Measurements from ENCODE around the gene ITM2C.

Gene ITM2C

DNA sequence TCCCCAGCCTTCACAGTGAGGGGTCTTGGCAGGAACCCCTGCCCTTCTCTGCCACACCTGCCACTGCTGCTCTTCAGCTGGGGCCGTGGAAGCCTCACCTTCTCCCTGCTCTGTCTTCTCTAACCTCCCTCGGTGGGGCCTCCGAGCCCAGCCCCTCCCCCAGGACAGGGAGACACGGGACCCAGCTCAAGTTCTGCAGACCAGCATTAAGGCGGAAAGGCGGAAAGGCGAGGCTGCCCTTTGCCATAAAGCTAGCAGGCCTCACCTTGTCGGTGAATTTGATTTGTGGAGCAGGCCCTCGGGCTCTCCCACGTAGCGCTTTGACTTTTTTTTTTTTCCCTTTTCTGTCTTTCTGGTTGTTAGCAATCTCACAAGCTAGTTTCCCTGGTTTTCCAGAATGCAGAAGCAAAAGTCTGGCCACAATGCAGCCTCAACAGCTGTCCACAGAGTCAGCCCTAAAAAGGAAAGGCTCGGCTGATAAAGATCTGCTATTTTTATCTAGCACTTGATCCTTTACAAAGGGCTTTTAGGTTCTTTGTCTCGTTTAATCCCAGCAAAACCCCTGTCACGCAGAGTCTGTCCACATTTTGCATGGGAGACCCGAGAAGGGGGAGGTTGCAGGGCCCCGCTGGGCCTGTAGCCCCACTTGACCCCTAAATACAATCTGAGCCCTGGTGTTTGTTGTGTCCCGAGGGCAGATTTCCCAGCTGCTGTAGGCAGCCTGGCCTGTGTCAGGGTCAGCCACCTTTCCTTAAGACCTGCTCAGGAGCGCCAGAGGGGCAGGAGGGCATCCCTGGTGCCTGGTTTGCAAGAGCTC is 6.0 kb downstream of the ITM2C start:
- in situ Hi-C loops (cut with HindIII; ENCODE audit: low pct_ligation_motif_present, low pct_unique_long_range_greater_than_20kb, low sequenced_read_pairs), result no loop called here
- DNase-seq, result no peak

- DNase-seq, result no peak
- in situ Hi-C loops (cut with HindIII; ENCODE audit: low pct_ligation_motif_present, low pct_unique_long_range_greater_than_20kb, low sequenced_read_pairs), result no loop called here
These were observed 6.8 kb downstream of the ITM2C start for GRCh38 chr2:230871361-230872150.

GRCh38 chr2:230872151-230872967 is 7.6 kb downstream of the ITM2C start:
- in situ Hi-C loops (cut with HindIII; ENCODE audit: low pct_ligation_motif_present, low pct_unique_long_range_greater_than_20kb, low sequenced_read_pairs), result no loop called here
- no peak for DNase-seq

DNA sequence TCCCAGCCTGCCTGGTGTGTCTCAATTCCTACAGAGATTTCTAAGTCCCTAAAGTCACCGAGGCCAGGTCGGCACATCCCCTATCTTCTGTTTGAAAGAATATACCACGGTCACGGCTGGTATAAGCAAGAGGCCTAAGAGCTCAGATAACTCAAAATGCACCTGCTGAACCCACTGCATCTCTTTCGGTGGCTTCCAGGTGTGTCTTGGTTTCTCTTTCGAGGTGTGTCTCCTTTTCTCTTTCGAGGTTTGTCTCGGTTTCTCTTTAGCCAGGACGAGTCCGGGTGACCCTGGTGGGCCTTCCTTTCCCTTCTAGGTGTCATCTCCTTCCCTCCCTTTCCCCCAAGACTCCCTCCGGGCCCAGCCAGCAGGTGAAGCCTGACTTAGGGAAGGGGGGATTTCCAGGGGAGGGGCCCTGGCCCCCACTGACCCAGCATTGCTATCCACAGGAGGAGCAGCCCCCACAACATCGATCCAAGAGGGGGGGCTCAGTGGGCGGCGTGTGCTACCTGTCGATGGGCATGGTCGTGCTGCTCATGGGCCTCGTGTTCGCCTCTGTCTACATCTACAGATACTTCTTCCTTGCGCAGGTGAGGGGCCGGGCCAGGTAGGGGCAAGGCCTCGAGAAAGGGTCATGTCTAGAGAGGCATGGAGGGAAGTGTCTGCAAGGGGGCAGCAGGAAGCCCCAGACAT is 8.4 kb downstream of the ITM2C start:
- in situ Hi-C loops (cut with HindIII; ENCODE audit: low pct_ligation_motif_present, low pct_unique_long_range_greater_than_20kb, low sequenced_read_pairs), result no loop called here

GRCh38 chr2:230873661-230874401 is 9.1 kb downstream of the ITM2C start:
- no peak for DNase-seq
- in situ Hi-C loops (cut with HindIII; ENCODE audit: low pct_ligation_motif_present, low pct_unique_long_range_greater_than_20kb, low sequenced_read_pairs), result no loop called here

More for the DNA sequence above, 8.4 kb downstream of the ITM2C start:
- DNase-seq, result no peak

DNA sequence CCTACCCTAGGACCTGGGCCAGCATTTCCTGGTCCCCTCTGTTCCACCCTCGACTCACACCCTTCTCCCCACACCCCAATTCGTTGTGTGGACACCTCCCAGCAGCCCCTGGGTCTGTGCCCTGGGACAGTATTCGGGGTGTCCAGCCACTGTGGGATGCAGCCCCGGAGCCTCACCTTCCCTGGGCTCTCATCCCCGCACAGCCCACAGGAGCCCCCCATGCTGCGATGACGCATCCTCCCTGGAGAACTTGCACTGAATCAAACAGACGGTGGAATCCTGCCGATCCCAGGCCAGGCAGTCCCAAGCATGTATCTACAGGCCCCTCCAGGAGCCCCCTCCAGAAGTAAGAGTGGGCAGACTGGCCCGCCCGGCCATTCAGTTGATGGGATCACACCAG is 9.7 kb downstream of the ITM2C start:
- in situ Hi-C loops (cut with HindIII; ENCODE audit: low pct_ligation_motif_present, low pct_unique_long_range_greater_than_20kb, low sequenced_read_pairs), result no loop called here
- DNase-seq, result no peak

DNA sequence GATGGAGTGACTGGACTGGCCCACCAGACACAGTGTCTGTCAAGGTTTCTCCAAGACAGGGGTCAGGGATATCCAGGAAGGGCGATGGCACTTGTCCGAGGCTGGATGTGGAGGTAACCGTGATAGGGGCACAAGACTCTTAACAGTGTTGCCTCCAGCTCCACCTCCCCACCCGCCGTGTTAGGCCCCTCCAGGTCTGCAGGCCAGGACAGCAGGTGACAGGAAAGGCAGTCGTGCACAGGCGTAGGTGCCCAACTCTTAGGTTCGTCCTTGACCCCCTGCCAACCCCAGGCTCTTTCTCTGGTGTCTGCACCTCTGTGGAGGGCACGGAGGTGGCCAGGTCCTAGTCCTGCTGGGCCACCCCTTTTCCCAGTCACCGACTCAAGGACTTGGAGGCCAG is 10.1 kb downstream of the ITM2C start:
- in situ Hi-C loops (cut with HindIII; ENCODE audit: low pct_ligation_motif_present, low pct_unique_long_range_greater_than_20kb, low sequenced_read_pairs), result no loop called here
- DNase-seq, result no peak

GRCh38 chr2:230875347-230876315 is 10.9 kb downstream of the ITM2C start:
- in situ Hi-C loops (cut with HindIII; ENCODE audit: low pct_ligation_motif_present, low pct_unique_long_range_greater_than_20kb, low sequenced_read_pairs), result no loop called here
- no peak for DNase-seq

DNA sequence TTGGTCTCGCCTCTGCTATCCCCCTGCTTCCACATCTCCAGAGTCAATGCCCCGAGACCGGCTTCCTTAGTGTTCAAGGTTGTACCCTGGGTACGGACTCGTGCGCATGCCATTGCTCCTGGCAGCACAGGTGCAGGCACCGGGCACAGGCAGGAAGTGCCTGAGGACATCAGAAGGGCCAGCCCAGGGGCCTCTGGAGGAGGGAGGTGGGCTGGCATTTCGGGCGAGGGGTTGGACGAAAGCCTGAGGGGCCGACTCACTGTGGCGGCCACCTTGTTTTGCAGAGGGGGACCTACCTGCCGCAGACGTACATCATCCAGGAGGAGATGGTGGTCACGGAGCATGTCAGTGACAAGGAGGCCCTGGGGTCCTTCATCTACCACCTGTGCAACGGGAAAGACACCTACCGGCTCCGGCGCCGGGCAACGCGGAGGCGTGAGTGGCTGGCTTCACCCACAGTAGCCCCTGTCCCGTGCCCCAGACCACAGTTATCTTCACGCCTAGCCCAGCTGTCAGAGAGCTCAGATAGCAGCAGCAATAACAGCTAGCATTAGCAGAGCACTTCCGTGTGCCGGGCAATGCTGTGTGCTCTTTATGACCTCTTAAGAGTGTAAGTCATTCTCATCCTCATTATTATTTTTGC is 12.5 kb downstream of the ITM2C start:
- in situ Hi-C loops (cut with HindIII; ENCODE audit: low pct_ligation_motif_present, low pct_unique_long_range_greater_than_20kb, low sequenced_read_pairs), result no loop called here
- no peak for DNase-seq

- in situ Hi-C loops (cut with HindIII; ENCODE audit: low pct_ligation_motif_present, low pct_unique_long_range_greater_than_20kb, low sequenced_read_pairs), result no loop called here
These were observed 13.2 kb downstream of the ITM2C start for GRCh38 chr2:230877759-230878598.

GRCh38 chr2:230878599-230879188 is 14.0 kb downstream of the ITM2C start:
- no peak for DNase-seq
- in situ Hi-C loops (cut with HindIII; ENCODE audit: low pct_ligation_motif_present, low pct_unique_long_range_greater_than_20kb, low sequenced_read_pairs), result no loop called here

More at GRCh38 chr2:230877759-230878598, 13.2 kb downstream of the ITM2C start:
- no peak for DNase-seq

- in situ Hi-C loops (cut with HindIII; ENCODE audit: low pct_ligation_motif_present, low pct_unique_long_range_greater_than_20kb, low sequenced_read_pairs), result no loop called here
- DNase-seq, result no peak
These were observed 14.6 kb downstream of the ITM2C start for GRCh38 chr2:230879271-230879882.

GRCh38 chr2:230879891-230880290 is 15.1 kb downstream of the ITM2C start:
- in situ Hi-C loops (cut with HindIII; ENCODE audit: low pct_ligation_motif_present, low pct_unique_long_range_greater_than_20kb, low sequenced_read_pairs), result no loop called here
- DNase-seq, result no peak

DNA sequence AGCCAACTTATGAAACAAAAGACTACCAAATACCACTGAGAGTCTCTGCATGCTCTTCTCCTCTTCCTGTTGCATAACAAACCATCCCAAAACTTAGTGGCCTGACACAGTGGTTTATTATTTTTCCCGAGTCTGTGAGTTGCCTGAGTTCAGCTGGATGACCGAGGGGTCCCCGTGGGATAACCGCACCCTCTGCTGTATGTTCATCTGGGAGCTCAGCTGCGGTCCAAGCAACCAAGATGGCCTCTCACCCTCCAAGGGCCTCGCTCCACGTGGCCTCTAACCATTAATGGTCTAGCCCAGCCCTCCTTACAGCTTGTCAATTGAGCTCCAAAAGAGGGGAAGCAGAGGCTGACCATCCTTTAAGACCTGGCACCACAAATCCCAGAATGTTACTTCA is 17.1 kb downstream of the ITM2C start:
- in situ Hi-C loops (cut with HindIII; ENCODE audit: low pct_ligation_motif_present, low pct_unique_long_range_greater_than_20kb, low sequenced_read_pairs), result no loop called here
- DNase-seq, result no peak
